Cardiac muscle cell (in vitro differentiated cells and primary cell): ENCODE measurements around the gene MYLK. TPM values are rescaled to one million over a fixed set of nuclear protein-coding genes. Genes with fewer than 3 reads are reported as not detected.

Experiments used
- DNase-seq, 2 donors: peaks; one replicate each; pipeline versions ENCODE4 v3.0.0 to v3.0.0-alpha.2; 2010 to 2017; ENCODE audit warnings: low read depth in 1 of 2, low spot score in 1 of 2
- H3K27ac ChIP-seq: fragments of 200-600 bp; sonication (generic); 2 replicates; pipeline ENCODE4 v1.5.1; 2016
- H3K27me3 ChIP-seq: fragments of 200-600 bp; sonication (generic); 2 replicates; pipeline ENCODE4 v1.6.0; 2016; ENCODE audit warnings: control low read depth
- H3K36me3 ChIP-seq: fragments of 200-600 bp; sonication (generic); 2 replicates; pipeline ENCODE4 v1.5.1; 2016; ENCODE audit warnings: control low read depth
- H3K4me1 ChIP-seq: fragments of 200-600 bp; sonication (generic); 2 replicates; pipeline ENCODE4 v1.8.1; 2017; ENCODE audit warnings: low read depth, mild to moderate bottlenecking, mixed run types
- H3K4me3 ChIP-seq: fragments of 200-600 bp; sonication (generic); 2 replicates; pipeline ENCODE4 v1.5.1; 2016; ENCODE audit warnings: mild to moderate bottlenecking
- H3K9me3 ChIP-seq: fragments of 200-600 bp; sonication (generic); 2 replicates; pipeline ENCODE4 v1.5.1; 2017; ENCODE audit warnings: low read depth, mild to moderate bottlenecking, control low read depth
- polyA plus RNA-seq: library from polyadenylated mRNA; unstranded; fragments of >200 nt; fragmentation: Nextera tagmentation; extraction: Ambion mirVana; gene quantifications from 2 replicates; pipeline ENCODE4 v1.2.1, GENCODE V29; 2016
- total RNA-seq: library from RNA; depleted of rRNA; stranded (reverse); fragments of >200 nt; gene quantifications from 2 replicates; pipeline ENCODE4 v1.2.3, GENCODE V29; 2016
- TF ChIP-seq, protein P1 (sequence below): IDR thresholded peaks from 2 replicates; pipeline ENCODE4 v1.5.1; 2012; ENCODE audit warnings: low read depth, mild to moderate bottlenecking, low read length

MYLK gene
- total and polyA plus RNA-seq, 2 experiments from 2014 or later = 2.0 to 5.8 TPM

DNA sequence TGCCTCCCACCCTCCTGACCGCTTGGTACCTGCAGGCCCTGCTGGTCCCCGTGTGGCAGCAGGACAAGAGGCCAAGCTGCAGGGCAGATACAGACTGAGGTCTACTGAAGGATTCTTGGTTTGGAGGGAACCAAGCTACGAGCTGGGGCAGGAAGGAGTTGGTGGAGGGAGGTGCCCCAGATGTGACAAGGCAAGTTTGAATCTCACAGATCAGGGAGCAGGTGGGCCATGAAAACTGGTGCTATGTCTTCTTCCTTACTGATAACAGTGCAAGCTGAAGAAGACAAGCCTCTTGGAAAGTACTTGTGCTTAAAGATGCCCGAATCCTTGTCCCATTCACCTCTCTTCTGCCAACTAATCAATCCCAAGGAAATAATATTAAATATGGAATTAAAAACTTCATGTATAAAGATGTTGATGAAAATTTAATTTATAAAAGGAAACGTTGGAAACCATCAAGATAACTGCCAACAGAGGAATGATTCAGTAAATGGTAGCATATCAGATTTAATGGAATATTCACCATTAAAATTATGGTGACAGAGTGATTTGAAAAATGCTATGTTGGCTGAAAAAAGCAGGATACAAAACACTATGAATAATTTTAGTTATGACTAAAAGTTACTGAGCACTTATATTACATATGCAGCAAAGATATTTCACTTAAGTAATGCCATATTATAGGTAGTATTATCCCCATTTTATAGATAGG is 107.9 kb downstream of the MYLK start:
- Histone ChIP-seq H3K27ac (no peak overlapping the region), H3K36me3 (no peaks in the 10 kb centered on the region), H3K4me1 (no peaks in the 10 kb centered on the region), H3K27me3 (no peaks in the 10 kb centered on the region), H3K9me3 (no peaks in the 10 kb centered on the region), H3K4me3 (no peak overlapping the region)
- TF ChIP-seq, protein P1, sequence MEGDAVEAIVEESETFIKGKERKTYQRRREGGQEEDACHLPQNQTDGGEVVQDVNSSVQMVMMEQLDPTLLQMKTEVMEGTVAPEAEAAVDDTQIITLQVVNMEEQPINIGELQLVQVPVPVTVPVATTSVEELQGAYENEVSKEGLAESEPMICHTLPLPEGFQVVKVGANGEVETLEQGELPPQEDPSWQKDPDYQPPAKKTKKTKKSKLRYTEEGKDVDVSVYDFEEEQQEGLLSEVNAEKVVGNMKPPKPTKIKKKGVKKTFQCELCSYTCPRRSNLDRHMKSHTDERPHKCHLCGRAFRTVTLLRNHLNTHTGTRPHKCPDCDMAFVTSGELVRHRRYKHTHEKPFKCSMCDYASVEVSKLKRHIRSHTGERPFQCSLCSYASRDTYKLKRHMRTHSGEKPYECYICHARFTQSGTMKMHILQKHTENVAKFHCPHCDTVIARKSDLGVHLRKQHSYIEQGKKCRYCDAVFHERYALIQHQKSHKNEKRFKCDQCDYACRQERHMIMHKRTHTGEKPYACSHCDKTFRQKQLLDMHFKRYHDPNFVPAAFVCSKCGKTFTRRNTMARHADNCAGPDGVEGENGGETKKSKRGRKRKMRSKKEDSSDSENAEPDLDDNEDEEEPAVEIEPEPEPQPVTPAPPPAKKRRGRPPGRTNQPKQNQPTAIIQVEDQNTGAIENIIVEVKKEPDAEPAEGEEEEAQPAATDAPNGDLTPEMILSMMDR = no peak
- no peak for DNase-seq

DNA sequence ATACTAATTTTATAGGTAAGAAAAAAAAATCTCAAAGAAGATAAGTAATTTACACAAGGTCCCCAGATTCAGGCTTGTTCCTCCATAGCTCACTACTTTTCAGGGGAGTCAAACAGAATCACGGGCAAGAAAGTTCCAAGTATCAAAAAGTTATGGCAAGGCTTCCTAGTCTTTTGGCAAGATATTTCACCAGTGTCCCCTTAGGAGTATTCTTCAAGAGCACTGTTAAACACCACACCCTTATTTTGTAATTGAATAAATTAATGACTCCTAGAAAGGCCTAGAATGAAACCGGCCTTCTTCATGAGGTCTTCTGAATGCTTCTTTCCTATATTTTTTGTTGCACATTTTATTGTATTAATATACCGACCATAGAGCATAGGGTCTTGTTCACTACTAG is 109.7 kb downstream of the MYLK start:
- Histone ChIP-seq H3K27ac (no peak overlapping the region), H3K36me3 (no peaks in the 10 kb centered on the region)

DNA sequence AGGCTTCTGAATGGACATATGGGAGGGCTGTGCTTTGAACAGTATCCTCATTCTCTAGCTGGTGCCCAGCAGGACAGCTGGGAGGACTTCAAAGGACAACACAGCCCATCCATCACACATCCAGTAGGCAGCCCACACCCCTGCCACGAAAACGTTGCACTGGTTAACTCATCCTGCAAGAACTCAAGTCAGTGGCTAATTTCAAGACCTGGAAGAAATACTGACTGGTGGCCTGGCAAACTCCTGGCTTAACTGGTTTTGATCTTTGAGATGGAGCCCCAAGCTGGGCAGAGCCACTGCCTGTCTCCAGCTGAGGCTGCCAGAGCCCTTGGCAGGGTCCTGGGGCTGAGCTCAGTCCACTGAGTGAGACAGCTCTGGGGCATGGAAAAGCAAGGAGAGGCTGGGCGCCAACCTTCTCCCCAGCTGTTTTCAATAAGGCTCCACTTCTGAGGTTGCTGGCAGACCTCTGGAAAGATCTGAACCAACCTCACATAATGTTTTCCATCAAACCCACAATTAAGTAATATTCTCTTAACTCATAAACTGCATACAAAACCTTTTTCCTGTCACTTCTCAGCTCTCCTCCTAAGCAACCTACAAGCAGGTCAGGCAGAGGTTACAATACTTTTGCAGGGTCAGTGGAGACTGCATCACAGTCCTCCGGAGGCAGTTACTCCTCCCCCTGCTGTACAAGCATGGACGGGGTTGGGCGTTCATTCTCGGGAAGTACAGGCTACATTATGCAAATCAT is 110.3 kb downstream of the MYLK start:
- H3K27me3 ChIP-seq = no peaks in the 10 kb centered on the region
- TF ChIP-seq, protein P1 = no peak
- DNase-seq = peak in 1 of 2 donors; percentile 55
- no peak overlapping the region for H3K4me3 ChIP-seq
- no peaks in the 10 kb centered on the region for H3K36me3 ChIP-seq
- H3K4me1 ChIP-seq = no peaks in the 10 kb centered on the region
- no peak overlapping the region for H3K27ac ChIP-seq
- H3K9me3 ChIP-seq = no peaks in the 10 kb centered on the region

More for the DNA sequence above, 109.7 kb downstream of the MYLK start:
- H3K9me3 ChIP-seq = no peaks in the 10 kb centered on the region
- no peaks in the 10 kb centered on the region for H3K4me1 ChIP-seq
- TF ChIP-seq, protein P1 = no peak
- H3K4me3 ChIP-seq = no peak overlapping the region
- DNase-seq = no peak
- H3K27me3 ChIP-seq = no peaks in the 10 kb centered on the region

DNA sequence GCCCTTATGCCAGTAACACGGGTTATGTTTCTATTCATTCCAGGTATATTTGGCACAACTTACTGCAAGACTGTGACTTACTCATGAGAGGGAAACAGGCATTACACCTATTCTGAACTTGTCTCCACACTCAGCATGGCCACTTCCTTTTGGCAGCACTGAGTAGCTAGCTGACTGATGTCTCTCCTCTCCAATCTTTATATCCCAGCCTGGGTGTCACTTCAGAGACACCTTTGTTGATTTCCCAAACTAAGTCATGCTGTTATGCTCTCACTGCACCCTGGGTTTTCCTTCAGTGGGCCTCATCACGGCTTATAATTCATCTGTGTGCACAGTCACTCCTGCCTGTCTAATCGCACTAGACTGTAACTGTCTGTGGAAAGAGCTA is 114.8 kb downstream of the MYLK start:
- TF ChIP-seq, protein P1 = no peak
- Histone ChIP-seq H3K9me3 (no peaks in the 10 kb centered on the region), H3K4me1 (no peaks in the 10 kb centered on the region), H3K27me3 (no peaks in the 10 kb centered on the region), H3K27ac (no peak overlapping the region), H3K4me3 (no peak overlapping the region), H3K36me3 (no peaks in the 10 kb centered on the region)
- DNase-seq = no peak

DNA sequence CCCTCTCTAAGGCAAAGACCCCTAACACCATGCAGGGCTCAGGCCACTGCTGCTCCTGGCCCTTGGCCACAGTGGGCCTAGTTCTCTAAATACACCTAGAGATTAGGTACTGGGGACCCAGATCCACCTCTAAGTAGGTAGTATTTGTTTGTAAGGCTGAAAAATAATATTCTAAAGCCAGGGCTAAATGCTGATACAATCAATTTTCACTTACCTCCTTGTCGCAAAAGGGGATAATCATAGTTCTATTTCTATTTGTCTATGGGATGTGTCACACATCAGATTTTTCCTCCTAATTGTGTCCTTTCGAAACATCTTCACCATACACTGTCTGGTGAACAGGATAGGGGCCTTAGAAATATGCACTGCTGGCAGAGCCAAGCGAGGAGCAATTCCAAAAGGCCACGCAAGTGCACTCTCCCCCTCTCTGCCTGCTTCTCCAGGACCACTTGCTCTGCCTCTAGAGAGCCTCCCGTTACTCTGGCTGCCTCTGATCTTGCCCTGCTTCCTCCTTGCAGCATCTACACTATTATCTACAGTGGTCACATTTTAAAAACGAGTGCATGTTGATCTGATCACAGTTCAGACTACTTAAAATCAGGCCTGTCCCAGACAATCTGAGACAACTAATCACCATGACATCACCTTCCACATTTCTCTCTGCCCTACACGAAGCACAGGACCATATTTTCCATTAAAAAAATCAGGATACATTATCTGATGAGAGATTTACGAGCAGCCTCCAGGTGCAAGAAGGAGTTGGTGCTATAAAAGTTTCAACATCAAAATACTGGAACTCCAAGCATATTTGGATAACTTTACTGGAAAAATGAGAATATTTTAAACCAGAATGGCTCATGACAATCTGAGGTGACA is 115.4 kb downstream of the MYLK start:
- Histone ChIP-seq H3K4me3 (no peak overlapping the region), H3K9me3 (no peaks in the 10 kb centered on the region), H3K4me1 (no peaks in the 10 kb centered on the region), H3K27me3 (no peaks in the 10 kb centered on the region), H3K27ac (no peak overlapping the region), H3K36me3 (no peaks in the 10 kb centered on the region)
- TF ChIP-seq, protein P1 = no peak
- DNase-seq = no peak
